GM12872 (cell line): ENCODE results near the gene PKDREJ.

Source experiments
- TF ChIP-seq, protein P1 (sequence below): IDR thresholded peaks from 3 replicates; pipeline ENCODE4 v1.5.1; 2011; ENCODE audit warnings: low read depth, mild to moderate bottlenecking, low read length, moderate library complexity; ENCODE audit not compliant: insufficient read depth

The PKDREJ gene

DNA sequence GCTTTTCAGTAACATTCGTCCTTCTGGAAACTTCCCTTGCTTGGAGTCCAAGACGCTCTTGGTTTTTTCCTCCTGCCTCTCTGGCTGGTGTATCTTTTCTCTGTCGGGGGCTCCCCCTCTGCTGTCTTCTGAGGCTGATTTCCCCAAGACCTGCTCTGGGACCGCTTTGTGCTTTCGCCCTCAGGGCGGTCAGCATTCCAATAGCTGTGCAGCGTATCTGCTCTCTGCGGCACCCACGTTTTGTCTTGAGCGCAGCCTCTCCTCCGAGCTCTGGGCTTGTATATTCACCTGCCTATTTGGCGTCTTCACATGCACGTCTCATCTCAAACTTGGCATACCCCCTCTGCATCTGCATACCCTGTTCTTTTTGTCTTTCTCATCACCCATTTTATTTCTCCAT lies 36.0 kb upstream of the PKDREJ start:
- TF ChIP-seq, protein P1, sequence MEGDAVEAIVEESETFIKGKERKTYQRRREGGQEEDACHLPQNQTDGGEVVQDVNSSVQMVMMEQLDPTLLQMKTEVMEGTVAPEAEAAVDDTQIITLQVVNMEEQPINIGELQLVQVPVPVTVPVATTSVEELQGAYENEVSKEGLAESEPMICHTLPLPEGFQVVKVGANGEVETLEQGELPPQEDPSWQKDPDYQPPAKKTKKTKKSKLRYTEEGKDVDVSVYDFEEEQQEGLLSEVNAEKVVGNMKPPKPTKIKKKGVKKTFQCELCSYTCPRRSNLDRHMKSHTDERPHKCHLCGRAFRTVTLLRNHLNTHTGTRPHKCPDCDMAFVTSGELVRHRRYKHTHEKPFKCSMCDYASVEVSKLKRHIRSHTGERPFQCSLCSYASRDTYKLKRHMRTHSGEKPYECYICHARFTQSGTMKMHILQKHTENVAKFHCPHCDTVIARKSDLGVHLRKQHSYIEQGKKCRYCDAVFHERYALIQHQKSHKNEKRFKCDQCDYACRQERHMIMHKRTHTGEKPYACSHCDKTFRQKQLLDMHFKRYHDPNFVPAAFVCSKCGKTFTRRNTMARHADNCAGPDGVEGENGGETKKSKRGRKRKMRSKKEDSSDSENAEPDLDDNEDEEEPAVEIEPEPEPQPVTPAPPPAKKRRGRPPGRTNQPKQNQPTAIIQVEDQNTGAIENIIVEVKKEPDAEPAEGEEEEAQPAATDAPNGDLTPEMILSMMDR = no peak

DNA sequence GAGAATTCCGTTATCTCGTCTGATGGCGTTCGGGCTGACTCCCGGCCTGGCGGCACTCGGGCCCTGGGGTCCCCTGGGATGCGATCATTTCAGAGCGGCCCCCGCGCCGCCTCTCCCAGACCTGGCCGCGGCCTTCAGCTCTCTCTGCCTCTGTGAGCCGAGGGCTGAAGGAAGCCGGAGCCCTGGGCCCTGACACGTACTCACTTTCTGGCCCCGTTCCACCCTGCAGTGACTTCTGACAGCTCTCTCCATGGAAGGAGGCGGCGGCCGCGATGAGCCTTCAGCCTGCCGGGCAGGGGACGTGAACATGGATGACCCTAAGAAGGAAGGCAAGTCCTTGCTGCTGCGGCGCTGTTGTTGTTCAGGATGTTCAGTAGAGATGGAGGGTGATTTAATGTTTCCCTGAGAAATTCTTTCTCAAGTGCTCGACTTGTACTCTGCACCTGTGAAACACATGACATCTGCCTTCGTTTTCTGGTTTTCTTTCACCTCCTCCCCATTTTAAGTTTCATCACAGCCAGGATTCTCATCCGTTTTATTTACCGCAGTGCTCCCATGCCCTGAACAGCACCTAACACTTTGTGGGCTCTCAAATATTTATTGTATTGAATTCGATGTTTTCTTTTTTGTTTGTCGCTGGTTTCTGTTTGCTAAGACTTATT lies 34.1 kb upstream of the PKDREJ start:
- TF ChIP-seq, protein P1 = no peak

DNA sequence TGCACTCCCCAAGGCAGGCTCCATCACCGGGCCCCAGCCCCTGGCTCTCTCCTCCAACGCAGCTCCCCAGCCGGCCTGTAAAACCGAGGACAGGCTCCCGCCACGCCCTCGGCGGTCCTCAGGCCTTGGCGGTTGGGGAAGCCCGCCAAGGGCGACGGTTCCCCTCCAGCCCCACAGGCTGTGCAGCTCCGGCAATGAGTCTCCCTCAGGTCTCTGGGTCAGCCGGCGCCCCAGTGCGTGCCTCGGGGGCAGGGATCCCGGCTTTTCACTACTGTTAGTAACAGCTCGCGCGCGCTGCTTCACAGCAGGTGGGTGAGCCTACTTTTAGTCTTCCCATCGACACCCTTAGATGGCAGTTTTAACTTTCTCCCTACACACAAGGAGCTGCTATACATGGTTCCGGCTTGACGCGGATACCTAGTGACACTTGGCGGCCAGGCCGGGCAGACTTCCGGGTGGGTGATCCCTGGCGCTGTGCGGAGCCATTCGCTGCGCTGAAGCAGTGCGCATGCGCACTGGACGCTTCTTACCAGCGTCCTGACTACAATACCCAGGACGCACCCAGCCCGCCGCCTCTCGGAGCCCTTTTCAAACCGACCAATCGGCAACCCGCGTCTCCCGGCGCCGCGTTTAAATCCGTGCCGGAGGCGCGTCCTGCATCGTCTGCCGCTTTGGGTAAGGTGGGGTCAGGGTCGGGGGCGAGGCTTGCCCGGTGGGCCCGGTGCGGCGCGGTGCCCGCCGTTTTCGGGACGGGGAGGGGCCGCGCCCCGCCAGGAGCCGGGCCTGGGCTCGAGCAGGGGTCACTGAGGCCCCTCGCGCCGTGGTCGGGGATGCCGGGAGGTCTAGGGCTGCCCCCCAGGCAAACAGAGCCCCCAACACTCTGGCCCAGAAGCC lies 33.4 kb upstream of the PKDREJ start, which contains the start of gene GTSE1:
Gene GTSE1 (plus strand): TSS at position 614 of the 894 bp plus-strand sequence. CDS start 531 bp downstream, outside the sequence.
- TF ChIP-seq, protein P1 = no peak

DNA sequence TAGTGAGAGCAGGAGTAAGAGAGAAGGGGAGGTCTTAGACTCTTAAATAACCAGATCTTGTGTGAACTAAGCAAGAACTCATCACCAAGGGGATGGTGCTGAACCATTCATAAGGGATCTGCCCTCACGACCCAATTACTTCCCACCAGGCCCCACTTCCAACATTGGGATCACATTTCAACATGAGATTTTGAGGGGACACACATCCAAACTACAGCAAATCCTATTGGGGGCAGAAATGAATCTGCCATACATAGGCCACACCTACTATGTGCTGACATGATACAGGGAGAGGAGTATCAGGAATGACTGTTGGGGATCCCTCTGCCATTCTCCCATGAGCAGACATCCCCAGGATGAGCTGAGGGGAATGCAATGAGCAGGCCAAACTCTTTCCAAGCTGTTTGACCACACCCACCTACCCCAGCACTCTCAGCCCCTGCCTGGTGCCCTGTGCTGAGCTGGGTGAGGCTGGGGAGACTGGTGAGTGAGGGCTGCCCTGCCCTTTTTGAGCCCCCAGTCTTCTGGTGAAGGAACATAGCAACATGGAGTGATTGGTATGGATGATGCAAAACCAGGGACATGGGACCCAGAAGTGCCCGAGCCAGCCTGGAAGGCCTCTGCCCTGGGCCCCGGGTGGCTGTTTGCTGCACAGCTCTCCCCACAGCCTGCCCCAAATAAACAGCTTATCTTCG lies 32.3 kb upstream of the PKDREJ start:
- TF ChIP-seq, protein P1 = no peak

DNA sequence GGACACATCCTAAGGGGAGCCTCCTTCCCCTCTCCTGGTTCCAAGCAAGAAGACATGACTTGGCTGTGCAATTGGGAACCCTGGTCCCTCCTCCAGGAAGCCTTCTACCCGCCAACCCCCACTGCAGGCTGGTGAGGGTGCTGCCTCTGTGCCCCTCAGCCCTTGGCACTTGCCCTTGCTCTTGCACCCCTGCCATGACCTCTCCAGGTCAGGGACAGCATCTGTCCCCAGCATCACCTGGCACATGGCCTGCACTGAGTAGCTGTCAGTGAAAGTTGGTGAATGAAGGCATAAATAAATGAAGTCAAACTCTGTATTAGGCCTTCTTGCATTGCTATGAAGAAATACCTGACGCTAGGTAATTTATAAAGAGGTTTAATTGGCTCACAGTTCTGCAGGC lies 31.6 kb upstream of the PKDREJ start:
- TF ChIP-seq, protein P1 = no peak

DNA sequence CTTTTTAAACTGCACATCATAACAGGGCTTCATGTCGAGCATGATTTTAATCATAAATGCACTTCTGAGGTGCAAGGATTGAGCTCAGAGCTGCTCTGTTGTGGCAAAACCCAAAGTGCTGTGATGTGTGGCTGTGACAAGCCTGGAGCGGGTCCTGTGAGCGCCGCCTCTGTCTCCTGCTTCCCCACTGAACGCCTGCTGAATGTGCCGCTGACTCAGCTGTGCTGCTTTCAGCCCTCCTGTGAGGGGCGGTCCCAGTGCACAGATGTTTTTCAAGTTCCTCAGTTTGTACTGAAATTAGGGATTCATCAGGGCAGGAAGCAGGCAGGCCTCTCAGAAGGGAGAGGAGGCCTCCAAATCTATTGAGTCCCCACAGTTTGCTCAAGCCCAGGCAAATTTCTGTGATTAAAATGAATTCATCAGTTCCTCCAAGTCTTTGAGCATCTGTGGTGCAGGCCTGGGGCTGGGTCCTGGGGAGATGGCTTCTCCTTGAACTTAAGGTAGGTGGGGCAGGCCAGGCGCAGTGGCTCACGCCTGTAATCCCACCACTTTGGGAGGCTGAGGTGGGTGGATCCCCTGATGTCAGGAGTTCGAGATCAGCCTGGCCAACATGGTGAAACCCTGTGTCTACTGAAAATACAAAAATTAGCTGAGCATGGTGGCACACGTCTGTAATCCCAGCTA lies 30.6 kb upstream of the PKDREJ start:
- TF ChIP-seq, protein P1 = no peak
